Islet precursor cell (in vitro differentiated cells): Measurements from ENCODE around the gene PREP.

ENCODE experiments used
- DNase-seq: peaks from one replicate; pipeline ENCODE4 v3.0.0-alpha.2; 2018

Gene PREP

DNA sequence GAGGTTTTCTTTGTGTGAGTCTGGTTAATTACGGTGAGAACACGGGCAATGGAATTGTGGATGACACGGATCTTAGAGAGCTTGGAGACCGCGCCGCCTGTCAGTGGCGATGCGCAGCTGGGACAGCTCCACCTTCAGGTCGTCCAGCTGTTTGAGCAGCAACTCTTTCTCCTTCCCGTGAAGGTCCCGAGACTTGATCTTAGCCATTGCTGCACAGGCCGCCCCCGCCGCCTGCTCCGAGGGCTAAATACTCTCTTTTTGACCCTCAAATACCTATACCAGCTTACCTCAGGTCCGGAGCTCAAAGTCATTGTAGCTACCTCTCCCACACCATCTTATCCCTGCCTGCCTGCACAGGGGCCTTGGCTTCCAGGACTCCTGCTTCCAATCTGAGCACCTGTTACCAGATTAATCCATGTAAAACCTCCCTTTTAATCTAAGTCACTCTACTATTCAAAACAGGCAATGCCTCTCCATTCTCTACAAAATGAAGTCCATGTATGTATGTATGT is 100.2 kb downstream of the PREP start:
- no peak for DNase-seq

GRCh38 chr6:105301756-105302616 is 100.9 kb downstream of the PREP start:
- DNase-seq = no peak

- no peak for DNase-seq
Observed at GRCh38 chr6:105301072-105301503, 101.8 kb downstream of the PREP start.

GRCh38 chr6:105300090-105300489 is 102.8 kb downstream of the PREP start:
- no peak for DNase-seq

GRCh38 chr6:105294129-105294528 is 108.8 kb downstream of the PREP start:
- no peak for DNase-seq

DNA sequence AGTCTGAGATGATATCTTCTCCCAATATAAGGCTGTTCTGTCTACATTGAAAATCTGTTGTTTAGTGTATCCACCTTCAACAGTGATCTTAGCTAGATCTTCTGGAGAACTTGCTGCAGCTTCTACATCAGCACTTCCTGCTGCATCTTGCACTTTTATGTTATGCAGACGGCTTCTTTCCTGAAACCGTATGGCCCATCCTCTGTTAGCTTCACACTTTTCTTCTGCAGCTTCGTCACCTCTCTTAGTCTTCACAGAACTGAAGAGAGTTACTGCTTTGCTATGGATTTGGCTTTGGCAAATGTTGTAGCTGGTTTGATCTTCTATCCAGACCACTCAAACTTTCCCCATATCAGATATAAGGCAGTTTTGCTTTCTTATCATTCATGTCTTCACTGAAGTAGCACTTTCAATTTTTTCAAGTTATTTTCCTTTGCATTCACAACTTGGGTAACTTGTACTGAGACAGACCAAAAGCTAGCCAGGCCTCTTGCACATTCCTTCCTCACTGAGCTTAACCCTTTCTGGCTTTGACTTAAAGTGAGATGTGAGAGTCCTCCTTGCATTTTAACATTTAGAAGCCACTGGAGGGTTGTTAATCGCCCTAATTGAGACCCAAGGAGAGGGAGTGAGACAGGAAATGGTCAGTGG is 110.1 kb downstream of the PREP start:
- DNase-seq = no peak

GRCh38 chr6:105291525-105291924 is 111.4 kb downstream of the PREP start:
- no peak for DNase-seq

DNA sequence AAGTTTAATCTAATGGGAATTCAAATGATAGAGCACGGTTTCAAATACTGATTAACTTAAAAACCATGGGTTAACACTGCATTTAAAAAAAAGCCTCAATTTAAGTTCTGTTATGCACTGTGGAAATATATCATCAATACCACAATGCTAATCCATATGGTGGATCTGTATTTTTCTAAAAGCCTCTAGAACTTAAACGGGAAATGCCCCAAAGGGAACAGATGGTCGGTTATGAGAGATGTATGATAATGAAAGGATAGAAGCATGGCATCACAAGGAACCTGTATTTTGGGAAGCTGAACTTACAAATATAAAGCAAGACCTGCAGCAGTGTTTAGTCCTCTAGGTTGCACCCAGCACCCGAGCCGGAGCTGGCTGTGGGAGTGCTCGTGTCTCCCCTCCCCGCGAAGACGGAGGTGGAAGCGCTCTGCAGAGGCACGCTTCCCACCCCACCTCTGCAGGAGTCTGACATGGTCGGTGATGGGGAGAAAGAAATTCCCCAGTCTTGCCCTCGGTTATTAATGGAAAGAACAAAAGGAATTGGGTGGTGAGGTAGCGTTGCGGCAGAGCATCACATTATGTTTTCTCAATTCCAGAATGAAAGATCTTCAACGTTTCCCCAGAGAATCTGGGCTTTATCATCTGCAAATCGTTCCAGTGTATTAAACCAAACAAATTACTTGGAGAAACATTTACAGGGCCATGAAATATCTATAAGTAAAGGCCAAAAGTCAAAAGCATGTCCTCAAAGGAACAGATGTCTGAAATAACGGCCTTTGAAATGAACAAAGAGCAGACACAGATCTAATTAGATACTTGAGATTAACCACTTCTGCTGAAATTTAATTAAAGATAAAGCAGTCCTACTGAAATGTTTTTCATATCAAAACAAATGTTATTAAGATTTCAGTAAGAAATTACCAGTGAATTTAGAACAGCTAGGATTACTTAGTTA is 120.0 kb downstream of the PREP start:
- no peak for DNase-seq

GRCh38 chr6:105280033-105280432 is 122.8 kb downstream of the PREP start:
- DNase-seq = no peak

DNA sequence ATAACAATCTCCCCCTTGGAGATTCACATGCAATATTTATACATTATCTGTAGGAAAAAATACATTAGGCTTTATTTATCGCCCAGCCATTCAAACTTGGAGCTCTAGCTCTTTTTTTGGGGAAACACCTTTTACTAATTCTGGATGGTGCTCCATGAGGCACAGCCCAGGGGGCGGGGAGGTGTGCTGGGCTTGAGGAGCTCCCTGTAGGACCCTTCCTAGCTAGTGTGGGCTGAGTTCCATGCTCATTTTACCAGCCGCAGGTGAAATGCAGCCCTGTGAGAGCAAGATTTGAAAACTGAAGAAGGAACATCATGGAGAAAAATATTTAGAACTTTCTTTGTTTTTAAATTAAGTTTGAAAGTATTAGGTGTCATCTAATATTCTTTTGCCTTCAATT is 123.4 kb downstream of the PREP start:
- DNase-seq = no peak

DNA sequence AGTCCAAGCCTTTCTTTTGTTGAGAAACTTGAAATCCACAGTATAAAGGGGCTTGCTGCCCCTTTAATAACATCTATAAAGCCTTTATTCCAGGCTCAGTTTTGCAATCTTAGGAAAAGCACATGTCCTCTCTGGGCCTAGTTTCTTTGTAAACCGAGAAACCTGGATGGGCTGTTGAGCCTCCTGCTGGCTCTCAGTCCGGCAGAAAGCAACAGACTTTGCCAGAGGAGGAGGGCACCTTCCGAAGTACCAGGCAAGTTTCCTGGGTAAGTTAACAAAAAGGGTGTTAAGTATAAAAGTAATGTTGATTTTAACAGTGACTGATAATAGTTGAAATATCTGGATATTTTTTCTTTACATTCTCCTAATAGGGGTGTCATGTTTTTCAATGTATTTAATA is 124.1 kb downstream of the PREP start:
- no peak for DNase-seq

DNA sequence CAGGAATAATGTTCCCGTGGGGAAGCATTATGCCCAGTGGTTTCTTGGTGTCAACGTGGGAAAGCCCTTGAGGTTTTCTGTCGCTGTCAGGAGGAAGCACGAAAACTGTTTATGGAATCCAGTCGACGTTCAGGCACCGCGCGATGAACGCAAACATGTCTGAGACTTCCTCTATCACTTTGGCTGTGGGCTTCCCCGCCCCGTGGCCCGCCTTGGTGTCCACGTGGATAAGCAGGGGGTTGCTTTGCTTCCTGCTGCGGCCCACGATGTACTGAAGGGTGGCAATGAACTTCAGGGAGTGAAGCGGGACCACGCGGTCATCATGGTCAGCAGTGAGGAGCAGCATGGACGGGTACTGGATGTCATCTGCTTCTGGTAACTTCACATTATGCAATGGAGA is 124.8 kb downstream of the PREP start:
- DNase-seq = no peak

DNA sequence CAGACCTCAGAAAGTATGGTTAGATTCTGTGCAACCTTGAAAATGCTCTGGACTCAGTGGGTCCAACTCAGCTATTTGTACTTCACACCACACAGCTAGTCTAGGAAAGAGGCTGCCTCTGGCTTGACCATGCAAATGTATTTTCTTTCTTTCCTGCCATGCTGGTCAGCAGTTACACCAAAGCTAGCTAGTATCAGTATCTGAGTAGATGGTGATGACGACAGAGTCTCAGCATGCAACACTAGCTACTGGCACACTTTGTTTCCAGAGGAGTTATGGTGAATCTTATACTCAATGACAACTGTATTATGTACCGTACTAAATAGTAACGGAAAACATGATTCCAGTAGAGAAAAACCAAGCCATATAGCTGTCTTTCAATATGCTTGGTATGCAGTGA is 126.5 kb downstream of the PREP start:
- DNase-seq = no peak

GRCh38 chr6:105275542-105275941 is 127.3 kb downstream of the PREP start:
- DNase-seq = no peak

DNA sequence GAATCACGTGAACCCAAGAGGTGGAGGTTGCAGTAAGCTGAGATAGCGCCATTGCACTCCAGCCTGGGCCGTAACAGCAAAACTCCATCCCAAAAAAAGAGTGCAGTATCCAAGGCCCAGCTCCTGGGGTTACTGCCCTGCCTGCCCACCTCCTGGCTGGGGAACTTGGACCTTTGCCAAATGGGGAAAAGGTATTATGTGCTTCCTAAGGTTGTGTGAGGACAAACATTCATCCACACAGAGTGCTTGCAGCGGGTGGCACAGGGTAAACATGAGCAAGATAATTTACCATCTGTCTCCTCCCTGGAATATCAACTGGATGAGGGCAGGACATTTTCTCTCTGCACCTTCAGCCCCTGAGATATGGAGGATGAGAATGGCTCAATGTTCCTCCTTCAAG is 128.2 kb downstream of the PREP start:
- DNase-seq = no peak

DNA sequence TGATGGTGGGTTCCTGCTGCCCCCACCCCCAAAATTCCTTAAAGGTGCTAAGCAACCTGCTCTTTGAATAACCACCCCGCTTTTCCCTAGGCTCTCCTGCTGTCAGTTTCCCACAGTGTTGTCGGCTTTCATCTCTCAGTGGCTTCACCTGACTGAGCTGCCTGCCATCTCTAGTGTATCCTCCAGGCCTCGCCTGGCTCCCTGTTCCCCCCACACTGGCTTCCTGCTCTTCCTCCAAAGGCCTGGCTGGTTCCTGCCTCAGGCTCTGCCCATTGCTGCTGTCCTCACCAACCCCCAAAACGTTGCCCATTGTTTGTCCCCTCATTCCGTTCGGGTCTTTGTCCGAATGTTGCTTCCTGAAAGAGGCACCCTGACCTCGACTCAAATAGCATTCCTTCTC is 129.3 kb downstream of the PREP start:
- no peak for DNase-seq

GRCh38 chr6:105272786-105273185 is 130.1 kb downstream of the PREP start:
- DNase-seq = peak; percentile 63

GRCh38 chr6:105270511-105270910 is 132.4 kb downstream of the PREP start:
- DNase-seq = no peak

DNA sequence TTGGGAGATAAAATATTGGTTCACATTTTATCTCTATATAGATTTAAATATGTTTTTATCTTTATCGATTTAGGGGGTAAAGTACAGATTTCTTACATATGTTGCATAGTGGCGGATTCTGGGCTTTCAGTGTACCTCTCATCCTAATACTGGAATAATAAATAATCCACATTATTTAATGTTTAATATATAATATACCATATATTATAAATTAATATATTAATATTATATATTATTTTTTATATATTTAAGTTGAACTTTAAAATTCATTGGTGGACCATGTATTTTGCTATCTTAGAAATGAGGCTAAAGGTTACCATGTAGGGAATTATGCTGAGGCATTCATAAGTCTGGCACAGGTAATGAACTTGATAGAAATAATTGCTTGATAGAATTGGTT is 133.5 kb downstream of the PREP start:
- no peak for DNase-seq

DNA sequence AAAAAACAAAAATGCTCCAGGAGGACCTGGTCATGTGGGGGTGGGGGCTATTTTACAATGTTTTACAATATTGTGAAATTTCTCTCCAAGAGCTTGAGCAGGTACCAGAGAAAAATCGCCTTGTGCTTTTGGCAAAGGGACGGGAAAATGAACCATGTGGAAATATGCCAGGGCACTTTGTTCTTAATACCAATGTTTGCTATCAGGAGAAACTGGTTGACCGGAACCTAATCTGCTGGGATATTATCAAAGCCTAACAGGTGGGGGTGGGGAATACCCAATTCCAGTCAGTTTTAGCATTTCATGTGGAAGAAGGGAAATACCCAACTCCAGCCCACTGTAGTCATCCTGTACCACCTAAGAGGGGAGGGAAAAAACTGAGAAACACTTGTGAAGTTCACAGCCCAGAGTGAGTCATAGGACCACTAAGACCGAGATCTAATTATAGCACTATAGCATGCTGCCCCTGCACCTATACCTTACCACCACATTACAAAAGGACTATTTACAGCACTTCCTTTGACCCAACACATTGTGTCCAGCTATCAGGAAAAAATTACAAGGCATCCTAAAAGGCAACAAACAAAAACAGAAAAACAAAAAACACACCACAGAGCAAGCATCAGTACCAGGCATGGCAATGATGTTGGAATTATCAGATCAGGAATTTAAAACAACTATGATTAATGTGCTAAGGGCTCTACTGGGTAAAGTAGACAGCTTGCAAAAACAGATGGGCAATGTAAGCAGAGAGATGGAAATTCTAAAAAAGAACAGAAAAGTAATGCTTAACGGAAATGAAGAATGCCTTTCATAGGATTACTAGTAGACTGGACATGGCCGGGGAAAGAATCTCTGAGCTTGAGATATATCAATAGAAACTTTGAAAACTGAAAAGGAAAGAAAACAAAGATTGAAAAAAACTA is 138.9 kb downstream of the PREP start:
- no peak for DNase-seq

DNA sequence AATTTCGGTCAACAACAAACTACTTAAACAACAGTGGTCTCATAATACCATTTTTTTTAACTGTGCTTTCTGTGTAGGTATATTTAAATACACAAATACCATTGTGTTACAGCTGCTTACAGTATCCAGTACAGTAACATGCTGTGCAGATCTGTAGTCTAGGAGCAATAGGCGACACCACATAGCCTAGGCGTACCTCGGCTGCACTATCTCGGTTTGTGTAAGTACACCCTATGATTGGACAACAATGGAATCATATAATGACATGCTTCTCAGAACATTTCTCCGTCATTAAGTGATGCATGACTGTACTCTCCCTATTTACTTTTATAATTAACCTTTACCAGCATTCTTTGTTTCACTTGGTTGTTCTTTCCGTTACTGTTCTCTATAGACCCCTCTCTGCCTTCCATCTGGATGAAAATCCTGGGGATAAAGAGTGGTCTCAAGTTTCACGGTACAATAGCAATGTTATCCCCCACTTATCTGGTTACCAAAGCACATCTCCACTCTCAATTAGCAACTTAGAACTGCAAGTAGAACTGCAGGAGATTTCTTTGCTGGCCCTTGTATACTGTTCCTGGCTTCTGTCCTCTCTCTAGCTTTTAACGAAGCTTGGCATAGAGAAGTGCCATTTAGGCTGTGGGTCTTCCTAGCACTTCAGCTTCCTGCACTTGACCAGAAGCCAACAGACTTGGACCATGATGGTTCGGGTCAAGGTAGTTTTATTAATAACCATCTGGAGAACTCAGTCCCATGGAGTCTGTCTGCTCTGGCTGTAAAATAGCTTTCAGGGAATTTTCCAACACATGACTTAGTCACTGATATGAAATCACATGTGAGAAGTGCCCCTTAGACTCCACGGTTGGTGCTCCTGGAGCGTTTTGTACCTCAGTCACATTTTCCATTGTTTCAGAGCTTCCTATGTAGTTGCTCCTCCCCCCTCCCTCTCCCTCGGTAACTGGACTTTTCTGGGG is 142.7 kb downstream of the PREP start:
- DNase-seq = no peak
